ENCODE measurements around the gene ZNF335. TPM values are rescaled to one million over a fixed set of nuclear protein-coding genes. Genes with fewer than 3 reads are reported as not detected.
"Not testable (repeated sequence)": the region's sequence is repeated elsewhere in the genome, so short reads cannot be mapped to it uniquely, and the experiment has no call there.

Gene ZNF335
- total RNA-seq, 1 donor from 2014 or later = 8.9 TPM

DNA sequence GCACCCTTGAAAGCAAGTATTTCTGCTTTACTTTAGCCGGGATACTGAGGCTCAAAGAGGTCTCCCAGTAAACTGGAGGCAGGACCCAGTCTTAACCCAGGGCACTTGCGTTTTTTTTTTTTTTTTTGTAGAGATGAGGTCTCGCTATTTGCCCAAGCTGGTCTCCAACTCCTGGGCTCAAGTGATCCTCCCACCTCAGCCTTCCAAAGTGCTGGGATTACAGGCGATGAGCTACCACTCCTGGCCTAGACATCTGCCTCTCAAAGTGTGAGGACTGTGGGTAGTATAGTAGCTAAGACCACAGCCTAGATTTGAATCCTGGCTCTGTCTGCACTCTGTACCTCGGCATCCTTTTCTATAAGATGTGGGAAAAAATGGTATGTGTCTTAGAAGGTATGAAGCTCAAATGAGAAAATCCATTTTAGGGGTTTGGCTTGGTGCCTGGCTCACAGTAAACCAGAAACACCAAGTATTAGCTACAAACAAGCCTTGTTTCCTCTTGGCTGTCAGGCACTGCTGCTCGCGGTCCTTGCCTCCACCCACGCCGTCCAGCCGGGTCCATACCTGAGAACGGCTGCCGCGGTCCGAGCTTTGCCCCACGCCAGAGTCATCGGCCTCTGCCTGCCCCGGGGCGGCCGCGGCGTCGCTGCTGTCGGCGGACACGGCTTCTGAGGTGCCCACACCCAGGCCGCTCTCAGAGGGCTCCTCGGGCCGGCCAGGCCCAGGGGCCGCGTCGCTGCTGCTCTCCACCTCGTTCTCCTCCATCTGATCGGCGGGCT lies 1.2 kb downstream of the ZNF335 start:
- peak; percentile 25 to 27 for DNase-seq (ENCODE audit: low read depth in 2 of 2)

GRCh38 chr20:45969712-45970634 lies 2.0 kb downstream of the ZNF335 start:
- DNase-seq (ENCODE audit: low read depth in 2 of 2) = peak; percentile 72 to 76

DNA sequence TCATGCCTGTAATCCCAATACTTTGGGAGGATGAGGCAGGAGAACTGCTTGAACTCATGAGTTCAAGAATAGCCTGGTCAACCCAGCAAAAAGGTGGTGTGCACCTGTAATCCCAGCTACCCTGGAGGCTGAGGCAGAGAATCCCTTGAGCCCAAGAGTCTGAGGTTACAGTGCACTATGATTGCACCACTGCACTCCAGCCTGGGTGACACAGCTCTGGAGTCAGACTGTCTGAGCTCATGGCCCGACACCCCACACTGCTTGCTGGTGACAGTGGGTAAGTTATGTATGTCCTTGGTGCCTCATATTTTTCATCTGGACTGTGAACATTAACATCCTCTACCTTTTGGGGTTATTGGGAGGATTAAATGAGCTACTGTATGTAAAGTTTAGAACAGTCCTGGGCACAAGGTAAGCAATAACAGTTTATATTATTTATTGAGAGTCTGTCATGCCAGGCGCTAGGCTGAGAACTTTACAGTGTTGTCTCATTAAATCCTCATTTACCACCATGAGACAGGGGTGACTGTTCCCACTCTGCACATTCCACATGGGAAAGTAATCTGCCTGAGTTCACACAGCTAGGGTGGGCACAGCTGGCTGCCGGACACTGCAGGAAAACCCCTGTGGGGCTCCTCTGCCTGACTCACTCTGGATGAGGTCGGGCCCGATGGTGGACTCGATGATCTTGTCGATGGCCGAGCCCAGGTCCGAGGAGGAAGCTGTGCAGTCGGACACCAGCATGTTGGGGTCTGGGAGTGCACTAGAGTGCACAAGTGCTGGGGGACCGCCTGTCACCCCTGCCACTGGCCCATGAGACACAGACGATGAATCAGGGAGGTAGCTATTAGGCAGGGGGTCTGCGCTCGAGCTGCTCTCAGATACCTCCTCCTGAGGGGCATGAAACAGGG lies 2.9 kb downstream of the ZNF335 start:
- DNase-seq (ENCODE audit: low read depth in 2 of 2) = peak in 1 of 2 donors; percentile 29

DNA sequence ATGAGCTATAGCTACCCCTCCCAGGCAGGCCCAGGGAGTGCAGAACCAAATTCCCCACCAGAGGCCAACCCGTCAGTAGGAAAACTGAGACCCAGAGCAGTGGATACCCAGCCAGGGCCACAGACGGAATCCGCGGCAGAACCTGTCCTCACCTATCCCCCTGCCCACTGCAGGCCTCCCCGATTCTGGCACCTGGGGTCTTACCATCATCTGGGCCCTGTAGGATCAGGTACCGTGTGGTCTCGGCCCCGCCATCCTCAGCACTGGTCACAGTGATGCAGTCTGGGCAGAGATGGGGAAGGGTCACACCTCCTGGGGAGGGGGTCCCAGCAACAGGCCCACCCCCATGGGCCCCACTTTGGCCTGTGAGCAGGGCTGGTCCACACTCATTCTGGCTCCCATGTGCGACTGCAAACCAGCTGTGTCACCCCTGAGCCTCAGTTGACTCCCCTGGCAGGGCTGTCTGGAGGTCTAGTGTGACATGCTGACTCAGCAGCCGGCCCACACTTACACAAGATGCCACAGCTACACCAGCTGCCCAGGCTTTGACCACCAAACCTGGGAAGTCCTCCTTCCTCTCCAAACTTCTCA lies 3.8 kb downstream of the ZNF335 start:
- DNase-seq (ENCODE audit: low read depth in 2 of 2) = no peak

- no peak for DNase-seq (ENCODE audit: low read depth in 2 of 2)
These were observed 4.4 kb downstream of the ZNF335 start for GRCh38 chr20:45967551-45968080.

DNA sequence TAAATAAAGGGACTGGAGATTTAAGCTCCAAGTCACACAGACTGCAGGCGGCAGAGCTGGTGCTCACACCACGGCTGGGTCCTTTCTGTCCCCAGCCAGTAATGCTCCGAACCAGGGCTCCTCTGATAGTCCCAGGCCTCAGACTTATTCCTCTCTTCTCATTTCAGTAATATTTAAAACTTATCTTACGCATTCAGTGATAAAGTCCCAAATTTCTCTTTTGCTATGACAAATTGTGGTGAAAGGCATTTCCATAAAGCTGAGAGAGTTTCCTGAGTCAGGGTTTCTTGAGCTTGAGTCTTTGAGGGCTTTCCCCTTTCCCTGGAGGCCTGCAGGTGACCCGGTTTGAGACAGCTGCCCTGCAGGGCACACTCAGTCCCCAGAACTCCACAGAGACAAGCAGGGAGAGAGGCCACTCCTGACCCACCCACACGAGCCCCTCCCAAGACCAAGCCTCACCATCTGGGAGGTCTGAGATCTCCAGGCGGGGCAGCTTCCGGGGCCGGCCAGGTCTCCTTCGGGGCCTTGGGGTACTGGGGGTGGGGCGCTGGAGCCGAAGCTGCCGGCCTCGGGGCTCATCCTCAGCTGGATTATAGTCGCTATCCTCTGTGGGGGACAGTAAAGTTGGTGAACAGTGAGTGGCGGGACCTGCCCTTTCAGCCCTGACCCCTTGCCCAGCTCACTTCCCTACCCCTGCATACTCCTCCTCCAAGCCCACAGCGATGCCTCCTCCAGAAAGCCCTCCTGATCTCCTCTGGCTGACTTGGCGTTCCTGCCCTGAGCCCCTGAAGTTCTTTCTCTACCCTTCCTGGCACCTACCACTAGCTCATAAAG lies 6.6 kb downstream of the ZNF335 start:
- DNase-seq (ENCODE audit: low read depth in 2 of 2) = no peak

DNA sequence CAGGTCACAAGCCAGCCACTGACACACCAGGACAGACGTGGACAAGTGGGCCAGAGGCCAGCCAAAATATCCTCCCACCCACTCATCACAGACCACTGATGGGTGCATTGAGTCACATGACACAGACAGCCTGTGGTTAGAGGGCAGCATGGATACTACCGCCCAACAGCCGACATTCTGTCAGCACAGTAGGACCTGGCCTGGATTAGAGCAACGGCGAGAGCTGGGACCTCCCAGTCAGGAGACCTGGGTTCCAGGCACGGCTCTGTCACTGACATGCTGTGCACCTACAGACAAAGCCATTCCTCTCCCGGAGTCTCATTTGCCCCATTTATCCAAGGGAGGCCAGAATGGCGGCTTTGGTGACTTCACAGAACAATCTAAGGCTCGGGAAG lies 8.0 kb downstream of the ZNF335 start:
- no peak for DNase-seq (ENCODE audit: low read depth in 2 of 2)

DNA sequence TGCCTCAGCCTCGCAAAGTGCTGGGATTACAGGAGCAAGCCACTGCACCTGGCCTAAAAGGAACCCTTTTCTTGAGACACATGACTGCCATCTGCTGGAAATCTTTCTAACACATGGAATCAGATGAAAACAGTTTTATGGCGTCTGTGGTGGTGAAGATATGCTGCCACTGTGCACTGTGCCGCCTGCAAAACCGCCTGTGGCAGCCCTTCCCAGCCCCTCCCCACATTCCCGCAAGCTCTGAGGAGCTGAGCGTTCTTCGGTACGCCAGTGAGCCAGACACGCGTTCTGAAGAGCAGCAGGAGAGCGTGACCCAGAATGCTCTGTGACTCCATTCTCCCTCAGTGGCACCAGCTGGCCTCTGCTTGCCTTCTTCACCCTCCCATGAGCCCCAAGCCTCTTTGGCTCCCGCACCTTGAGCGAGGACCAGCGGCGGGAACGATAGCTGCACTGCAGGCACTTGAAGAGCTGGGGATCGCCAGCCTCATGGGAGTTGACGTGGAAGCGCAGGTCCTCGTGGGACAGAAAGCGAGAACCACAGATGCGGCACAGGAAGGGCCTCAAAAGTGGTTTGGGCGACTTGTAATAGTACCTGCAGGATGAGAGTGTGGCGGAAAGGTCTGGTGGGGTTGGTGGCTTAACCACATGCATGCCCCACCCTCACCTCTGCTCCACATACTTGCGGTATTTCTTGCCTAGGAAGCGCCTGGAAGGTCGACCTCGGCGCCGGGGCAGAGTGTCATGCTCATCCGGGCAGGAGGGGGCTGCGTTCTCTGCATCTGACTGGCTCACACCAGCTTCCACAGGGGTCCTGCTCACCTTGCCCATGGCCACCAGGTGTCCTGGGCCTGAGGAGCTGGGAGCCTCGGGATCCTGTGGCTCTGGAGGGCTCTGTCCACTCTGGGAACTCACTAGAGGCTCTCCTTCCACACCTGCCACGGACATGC lies 8.7 kb downstream of the ZNF335 start:
- DNase-seq (ENCODE audit: low read depth in 2 of 2) = peak; percentile 57 to 66

- DNase-seq (ENCODE audit: low read depth in 2 of 2) = no peak
These were observed 9.8 kb downstream of the ZNF335 start for GRCh38 chr20:45962031-45962755.

- no peak for DNase-seq (ENCODE audit: low read depth in 2 of 2)
These were observed 11.9 kb downstream of the ZNF335 start for GRCh38 chr20:45959956-45960630.

DNA sequence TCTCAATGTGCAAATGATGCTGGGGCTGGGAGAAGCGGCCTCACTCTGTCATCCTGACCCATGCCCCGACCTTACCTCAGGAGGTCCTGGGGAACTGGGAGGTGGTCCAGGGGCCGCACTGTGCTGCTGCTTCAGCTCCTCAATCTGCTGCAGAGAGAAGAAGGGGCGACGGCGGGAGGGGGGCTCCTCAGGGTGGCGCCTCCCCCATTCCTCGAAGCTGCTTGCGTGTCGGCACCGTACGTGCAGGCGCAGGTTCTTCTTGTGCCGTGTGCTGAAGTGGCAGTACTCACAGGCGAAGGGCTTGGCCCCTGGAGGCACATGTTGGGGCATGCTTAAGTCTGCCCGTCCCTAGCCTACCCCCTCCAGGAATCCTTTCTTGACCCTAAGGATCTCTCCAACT lies 12.9 kb downstream of the ZNF335 start:
- no peak for DNase-seq (ENCODE audit: low read depth in 2 of 2)

DNA sequence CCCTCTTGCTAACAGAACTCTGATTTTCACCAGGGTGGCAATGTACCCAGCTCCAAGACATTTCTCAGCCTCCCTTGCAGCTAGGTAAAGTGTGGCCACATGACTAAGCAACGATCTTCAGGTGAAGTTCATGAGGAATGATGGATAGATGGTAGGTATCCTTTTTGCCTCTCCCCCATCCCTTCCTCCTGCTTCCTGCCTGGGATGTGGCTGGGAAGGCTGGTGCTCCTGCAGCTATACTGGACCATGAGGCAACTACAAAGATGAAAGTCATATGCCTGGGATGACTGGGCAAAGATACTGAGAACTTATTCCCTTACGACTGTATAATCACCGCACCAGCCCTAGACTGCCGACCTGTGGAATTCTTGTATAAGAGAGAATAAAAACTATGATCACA lies 13.4 kb downstream of the ZNF335 start:
- no peak for DNase-seq (ENCODE audit: low read depth in 2 of 2)

DNA sequence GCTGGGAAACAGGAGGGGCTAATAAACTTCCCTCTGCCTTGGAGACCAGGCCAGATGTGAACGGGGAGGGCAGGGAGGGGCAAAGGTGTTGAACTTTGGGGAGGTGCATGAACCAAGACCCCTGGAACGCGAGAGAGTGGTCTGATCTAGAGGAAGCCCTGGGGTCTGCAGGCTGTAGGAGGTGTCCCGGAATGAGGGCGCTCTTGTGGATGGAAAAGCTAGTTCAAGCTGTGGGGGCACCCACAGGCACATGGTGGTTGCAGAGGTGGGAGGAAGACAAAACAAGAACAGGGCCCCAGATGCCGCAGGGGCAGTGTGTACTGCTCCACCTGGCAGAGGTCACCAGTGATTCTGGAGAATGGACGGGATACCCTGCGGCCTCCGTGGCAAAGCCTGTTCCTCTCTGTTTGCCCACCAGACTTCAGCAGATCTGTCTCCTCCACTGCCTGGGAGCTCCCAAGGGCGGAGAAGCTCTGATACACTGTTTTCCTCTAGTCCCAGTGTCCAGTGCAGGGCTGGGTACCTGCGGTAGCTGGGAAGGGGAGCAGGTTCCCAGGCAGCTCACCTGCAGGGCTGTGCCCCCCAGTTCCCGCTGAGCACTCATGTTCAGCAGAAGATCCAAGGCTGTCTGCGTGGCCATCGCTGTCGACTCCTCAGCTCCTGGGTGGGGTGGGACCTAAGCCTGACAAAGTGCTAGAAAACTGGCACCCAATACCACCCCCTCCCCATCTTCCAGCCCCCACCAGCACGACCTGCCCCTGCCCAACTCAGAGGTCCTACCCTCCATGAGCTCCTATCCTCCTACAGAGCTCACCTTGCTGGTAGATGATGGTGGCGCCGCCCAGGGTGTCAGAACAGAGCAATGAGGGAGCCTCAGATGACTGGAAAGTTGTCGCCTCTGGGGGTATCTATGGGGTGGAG lies 14.7 kb downstream of the ZNF335 start:
- DNase-seq (ENCODE audit: low read depth in 2 of 2) = no peak

DNA sequence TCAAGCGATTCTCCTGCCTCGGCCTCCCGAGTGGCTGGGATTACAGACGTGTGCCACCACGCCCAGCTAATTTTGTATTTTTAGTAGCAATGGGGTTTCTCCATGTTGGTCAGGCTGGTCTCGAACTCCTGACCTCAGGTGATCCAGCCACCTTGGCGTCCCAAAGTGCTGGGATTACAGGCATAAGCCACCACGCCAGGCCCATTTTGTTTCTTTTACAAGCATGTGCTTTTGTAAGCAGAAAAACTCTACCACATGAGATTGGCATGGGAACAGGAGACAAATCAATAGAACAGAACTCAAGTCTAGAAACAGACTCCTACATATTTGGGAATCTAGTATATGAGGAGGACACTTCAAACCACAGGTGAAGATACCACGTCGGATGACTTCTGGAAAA lies 15.7 kb downstream of the ZNF335 start:
- DNase-seq (ENCODE audit: low read depth in 2 of 2) = not testable (repeated sequence)

GRCh38 chr20:45953672-45954071 lies 18.3 kb downstream of the ZNF335 start:
- DNase-seq (ENCODE audit: low read depth in 2 of 2) = no peak

- no peak for DNase-seq (ENCODE audit: low read depth in 2 of 2)
These were observed 19.1 kb downstream of the ZNF335 start for GRCh38 chr20:45952861-45953260.
